ENCODE data around the gene EFNA5.

GRCh38 chr5:107385708-107386107, 285.0 kb downstream of the EFNA5 start:
- TF ChIP-seq GATA2 (IDR thresholded peaks at IDR 0.05; ENCODE audit: low read depth, low read length) (no peak), GATA3 (IDR thresholded peaks at IDR 0.05; ENCODE audit: low read depth, low read length) (no peak)

Data from SH-SY5Y (cell line).